ENCODE measurements around the gene RAP1B.

Gene RAP1B

DNA sequence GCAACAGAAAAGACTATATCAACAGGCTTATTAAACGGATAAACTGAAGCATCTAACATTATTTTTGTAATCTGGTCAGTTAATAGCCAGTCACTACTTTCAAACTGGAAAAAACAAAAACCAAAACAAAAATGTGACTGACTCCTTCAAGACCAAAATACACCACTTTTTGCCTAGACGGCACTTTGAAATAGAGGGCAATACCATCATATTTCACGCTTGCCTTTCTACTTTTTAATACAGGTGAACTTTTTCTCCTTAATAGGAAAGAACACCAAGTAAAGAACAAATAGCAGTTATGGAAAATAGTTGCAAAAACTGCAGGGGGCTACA is 75.5 kb downstream of the RAP1B start:
- TF ChIP-seq, protein P1, sequence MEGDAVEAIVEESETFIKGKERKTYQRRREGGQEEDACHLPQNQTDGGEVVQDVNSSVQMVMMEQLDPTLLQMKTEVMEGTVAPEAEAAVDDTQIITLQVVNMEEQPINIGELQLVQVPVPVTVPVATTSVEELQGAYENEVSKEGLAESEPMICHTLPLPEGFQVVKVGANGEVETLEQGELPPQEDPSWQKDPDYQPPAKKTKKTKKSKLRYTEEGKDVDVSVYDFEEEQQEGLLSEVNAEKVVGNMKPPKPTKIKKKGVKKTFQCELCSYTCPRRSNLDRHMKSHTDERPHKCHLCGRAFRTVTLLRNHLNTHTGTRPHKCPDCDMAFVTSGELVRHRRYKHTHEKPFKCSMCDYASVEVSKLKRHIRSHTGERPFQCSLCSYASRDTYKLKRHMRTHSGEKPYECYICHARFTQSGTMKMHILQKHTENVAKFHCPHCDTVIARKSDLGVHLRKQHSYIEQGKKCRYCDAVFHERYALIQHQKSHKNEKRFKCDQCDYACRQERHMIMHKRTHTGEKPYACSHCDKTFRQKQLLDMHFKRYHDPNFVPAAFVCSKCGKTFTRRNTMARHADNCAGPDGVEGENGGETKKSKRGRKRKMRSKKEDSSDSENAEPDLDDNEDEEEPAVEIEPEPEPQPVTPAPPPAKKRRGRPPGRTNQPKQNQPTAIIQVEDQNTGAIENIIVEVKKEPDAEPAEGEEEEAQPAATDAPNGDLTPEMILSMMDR (IDR thresholded peaks at IDR 0.05; ENCODE audit: borderline replicate concordance, insufficient read depth, low read depth, low read length): no peak
- H3K4me3 ChIP-seq (ENCODE audit: low read depth, low read length): peak overlapping the region; percentile 69

DNA sequence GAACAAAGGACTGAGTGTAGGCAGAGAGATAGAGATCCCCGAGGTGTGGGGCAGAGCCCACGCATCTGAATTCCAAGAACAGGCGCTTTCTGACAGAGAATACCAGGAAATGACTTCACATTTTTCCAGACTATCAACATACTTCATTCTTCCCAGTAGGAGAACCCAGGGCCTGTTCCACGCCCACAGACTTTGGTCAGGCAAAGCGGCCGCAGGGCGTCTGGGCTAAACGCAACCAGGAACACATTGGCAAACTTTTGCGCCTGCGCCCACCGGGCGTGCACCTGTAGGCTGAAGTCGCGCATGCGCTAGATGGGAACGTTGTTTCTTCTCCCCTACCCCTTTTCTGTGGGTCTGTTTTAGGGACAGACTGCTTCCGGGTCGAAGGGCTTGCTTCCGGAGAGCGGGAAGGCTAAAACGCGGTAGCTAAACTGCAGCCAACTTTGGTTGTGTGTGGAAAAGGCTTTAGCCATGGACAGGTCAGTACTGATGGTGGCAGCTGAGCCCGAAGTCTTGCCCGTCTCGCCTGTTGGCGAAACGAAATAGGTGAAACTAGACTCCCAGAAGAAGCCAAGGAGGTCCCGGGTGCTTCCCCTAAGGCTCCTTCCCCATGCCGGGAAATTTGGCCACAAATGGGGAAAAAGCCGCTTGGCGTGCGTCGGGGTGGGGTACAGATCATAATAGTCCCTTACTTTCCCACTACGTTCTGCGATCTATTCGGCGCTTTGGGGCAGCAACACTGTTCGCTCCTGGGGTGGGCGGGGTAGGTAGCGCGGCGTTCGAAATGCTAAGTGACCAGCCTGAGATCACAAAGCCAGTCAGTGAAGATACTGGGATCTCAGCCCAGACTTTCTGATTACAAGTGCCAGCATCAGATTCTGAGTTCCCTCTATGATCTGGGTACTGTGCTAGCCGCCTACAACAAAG is 76.2 kb downstream of the RAP1B start, which contains the start of gene NUP107:
NUP107 (plus strand) TSS at position 384 of the 927 bp plus-strand sequence; CDS start at position 472, 88 bp downstream.
- peak within 1 kb of the TSS; percentile 69 for H3K4me3 ChIP-seq (ENCODE audit: low read depth, low read length)
- TF ChIP-seq, protein P1 (IDR thresholded peaks at IDR 0.05; ENCODE audit: borderline replicate concordance, insufficient read depth, low read depth, low read length): no peak

DNA sequence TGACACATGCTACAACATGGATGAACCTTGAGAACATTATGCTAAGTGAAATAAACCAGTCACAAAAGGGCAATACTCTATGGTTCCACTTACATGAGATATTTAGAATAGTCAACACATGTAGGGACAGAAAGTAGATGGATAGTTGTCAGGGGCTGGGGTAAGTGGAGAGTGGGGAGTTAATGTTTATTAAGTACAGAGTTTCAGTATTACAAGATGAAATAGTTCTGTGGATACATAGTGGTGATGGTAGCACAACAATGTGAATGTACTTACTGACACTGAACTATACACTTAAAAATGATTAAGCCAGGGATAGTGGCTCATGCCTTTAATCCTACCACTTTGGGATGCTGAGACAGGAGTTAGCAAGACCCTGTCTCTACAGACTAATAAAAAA is 84.8 kb downstream of the RAP1B start:
- TF ChIP-seq, protein P1 (IDR thresholded peaks at IDR 0.05; ENCODE audit: borderline replicate concordance, insufficient read depth, low read depth, low read length): no peak
- no peak overlapping the region for H3K4me3 ChIP-seq (ENCODE audit: low read depth, low read length)

DNA sequence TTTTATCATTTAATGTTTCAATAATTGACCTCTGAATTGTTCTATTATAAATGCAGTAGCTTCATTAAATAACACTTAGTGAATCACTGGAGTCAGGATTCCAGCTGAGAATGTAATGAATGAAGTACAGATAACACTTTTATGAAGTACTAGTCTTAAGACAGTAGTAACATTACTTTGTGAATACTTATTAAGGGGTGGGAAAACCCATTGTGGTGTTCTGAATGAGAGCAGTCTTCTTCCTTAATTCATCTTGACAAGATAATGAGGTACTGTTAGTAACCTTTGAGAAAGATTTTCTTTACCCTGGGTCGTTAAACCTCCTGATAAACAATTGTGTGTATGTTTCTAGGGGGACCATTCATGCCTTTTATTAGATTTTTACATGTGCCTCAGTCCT is 88.8 kb downstream of the RAP1B start:
- TF ChIP-seq, protein P1 (IDR thresholded peaks at IDR 0.05; ENCODE audit: borderline replicate concordance, insufficient read depth, low read depth, low read length): no peak
- no peak overlapping the region for H3K4me3 ChIP-seq (ENCODE audit: low read depth, low read length)
